Measurements from ENCODE around the gene L1TD1.
"Not testable (repeated sequence)": the region's sequence is repeated elsewhere in the genome, so short reads cannot be mapped to it uniquely, and the experiment has no call there.

Gene L1TD1

DNA sequence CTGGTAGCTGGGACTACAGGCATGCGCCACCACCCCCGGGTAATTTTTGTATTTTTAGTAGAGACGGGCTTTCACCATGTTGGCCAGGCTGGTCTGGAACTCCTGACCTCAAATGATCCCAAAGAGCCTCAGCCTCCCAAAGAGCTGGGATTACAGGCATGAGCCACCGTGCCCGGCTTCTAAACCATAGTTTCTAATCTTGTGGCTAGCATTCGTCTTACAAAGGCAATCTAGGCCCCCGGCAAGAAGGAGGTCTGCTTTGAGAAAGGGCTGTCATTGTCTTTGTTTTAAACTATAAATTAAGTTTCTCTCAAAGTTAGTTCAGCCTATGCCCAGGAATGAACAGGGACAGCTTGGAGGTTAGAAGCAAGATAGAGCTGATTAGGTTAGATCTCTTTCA is 10.3 kb upstream of the L1TD1 start:
- no peak overlapping the region for H3K4me3 ChIP-seq (ENCODE audit: low read depth, low read length)
- TF ChIP-seq MYC (IDR thresholded peaks at IDR 0.05; ENCODE audit: low read depth, low read length) (no peak), POLR2A (IDR thresholded peaks at IDR 0.05; ENCODE audit: extremely low read depth, insufficient read length) (no peak)
- TF ChIP-seq, protein P1, sequence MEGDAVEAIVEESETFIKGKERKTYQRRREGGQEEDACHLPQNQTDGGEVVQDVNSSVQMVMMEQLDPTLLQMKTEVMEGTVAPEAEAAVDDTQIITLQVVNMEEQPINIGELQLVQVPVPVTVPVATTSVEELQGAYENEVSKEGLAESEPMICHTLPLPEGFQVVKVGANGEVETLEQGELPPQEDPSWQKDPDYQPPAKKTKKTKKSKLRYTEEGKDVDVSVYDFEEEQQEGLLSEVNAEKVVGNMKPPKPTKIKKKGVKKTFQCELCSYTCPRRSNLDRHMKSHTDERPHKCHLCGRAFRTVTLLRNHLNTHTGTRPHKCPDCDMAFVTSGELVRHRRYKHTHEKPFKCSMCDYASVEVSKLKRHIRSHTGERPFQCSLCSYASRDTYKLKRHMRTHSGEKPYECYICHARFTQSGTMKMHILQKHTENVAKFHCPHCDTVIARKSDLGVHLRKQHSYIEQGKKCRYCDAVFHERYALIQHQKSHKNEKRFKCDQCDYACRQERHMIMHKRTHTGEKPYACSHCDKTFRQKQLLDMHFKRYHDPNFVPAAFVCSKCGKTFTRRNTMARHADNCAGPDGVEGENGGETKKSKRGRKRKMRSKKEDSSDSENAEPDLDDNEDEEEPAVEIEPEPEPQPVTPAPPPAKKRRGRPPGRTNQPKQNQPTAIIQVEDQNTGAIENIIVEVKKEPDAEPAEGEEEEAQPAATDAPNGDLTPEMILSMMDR (IDR thresholded peaks at IDR 0.05; ENCODE audit: low read depth, low read length): no peak
- TF ChIP-seq, protein P2, sequence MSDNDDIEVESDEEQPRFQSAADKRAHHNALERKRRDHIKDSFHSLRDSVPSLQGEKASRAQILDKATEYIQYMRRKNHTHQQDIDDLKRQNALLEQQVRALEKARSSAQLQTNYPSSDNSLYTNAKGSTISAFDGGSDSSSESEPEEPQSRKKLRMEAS (IDR thresholded peaks at IDR 0.05; ENCODE audit: low read depth, low read length): no peak
- DNase-seq (ENCODE audit: low read depth): no peak

DNA sequence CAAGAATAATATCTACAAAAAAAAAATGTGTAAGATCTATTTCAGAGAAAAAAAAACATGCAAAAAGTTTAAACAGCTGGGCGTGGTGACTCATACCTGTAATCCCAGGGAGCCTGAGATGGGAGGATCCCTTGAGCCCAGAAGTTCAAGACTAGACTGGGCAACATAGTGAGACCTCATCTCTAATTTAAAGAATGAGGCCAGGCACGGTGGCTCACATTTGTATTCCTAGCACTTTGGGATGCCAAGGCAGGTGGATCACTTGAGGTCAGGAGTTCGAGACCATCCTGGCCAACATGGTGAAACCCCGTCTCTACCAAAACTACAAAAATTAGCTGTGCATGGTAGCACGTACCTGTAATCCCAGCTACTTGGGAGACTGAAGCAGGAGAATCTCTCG is 9.4 kb upstream of the L1TD1 start:
- not testable (repeated sequence) for H3K4me3 ChIP-seq (ENCODE audit: low read depth, low read length); DNase-seq (ENCODE audit: low read depth)

DNA sequence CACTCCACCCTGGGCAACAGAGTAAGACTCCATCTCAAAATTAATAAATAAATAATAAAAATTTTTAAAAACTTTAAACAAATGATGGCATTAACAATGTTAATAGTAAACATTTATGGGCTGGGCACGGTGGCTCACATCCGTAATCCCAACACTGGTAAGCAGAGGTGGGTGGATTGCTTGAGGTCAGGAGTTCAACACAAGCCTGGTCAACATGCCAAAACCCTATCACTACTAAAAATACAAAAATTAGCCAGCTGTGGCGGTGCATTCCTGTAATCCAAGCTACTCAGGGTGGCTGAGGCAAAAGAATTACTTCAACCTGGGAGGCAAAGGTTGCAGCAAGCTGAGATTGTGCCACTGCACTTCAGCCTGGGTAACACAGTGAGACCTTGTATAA is 9.0 kb upstream of the L1TD1 start:
- no peak overlapping the region for H3K4me3 ChIP-seq (ENCODE audit: low read depth, low read length)
- DNase-seq (ENCODE audit: low read depth): no peak
- no peak for TF ChIP-seq POLR2A (IDR thresholded peaks at IDR 0.05; ENCODE audit: extremely low read depth, insufficient read length)
- TF ChIP-seq, protein P1 (IDR thresholded peaks at IDR 0.05; ENCODE audit: low read depth, low read length): no peak
- TF ChIP-seq MYC (IDR thresholded peaks at IDR 0.05; ENCODE audit: low read depth, low read length): no peak
- TF ChIP-seq, protein P2 (IDR thresholded peaks at IDR 0.05; ENCODE audit: low read depth, low read length): no peak

DNA sequence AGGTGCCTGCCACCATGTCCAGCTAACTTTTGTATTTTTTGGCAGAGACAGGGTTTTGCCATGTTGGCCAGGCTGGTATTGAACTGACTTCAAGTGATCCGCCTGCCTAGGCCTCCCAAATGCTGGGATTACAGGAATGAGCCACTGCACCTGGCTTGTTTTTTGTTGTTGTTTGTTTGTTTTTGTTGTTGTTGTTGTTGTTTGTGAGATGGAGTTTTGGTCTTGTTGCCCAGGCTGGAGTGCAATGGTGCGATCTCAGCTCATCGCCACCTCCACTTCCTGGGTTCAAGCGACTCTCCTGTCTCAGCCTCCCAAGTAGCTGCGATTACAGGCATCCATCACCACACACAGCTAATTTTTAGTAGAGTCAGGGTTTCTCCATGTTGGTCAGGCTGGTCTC is 7.1 kb upstream of the L1TD1 start:
- H3K4me3 ChIP-seq (ENCODE audit: low read depth, low read length): no peak overlapping the region
- TF ChIP-seq MYC (IDR thresholded peaks at IDR 0.05; ENCODE audit: low read depth, low read length) (no peak), POLR2A (IDR thresholded peaks at IDR 0.05; ENCODE audit: extremely low read depth, insufficient read length) (no peak)
- TF ChIP-seq, protein P1 (IDR thresholded peaks at IDR 0.05; ENCODE audit: low read depth, low read length): no peak
- TF ChIP-seq, protein P2 (IDR thresholded peaks at IDR 0.05; ENCODE audit: low read depth, low read length): no peak
- no peak for DNase-seq (ENCODE audit: low read depth)

DNA sequence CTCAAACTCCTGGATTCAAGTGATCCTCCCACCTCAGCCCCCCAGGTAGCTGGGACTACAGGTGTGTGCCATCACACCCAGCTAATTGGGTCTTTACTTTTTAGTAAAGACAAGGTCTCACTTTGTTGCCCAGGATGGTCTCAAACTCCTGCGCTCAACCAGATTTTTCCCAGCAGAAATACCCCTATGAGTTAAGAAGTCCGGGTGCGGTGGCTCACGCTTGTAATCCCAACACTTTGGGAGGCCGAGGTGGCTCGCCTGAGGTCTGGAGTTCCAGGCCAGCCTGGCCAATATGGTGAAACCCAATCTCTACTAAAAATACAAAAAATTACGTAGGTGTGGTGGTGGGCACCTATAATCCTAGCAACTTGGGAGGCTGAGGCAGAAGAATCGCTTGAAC is 6.5 kb upstream of the L1TD1 start:
- H3K4me3 ChIP-seq (ENCODE audit: low read depth, low read length): no peak overlapping the region
- no peak for TF ChIP-seq MYC (IDR thresholded peaks at IDR 0.05; ENCODE audit: low read depth, low read length)
- TF ChIP-seq, protein P2 (IDR thresholded peaks at IDR 0.05; ENCODE audit: low read depth, low read length): no peak
- no peak for DNase-seq (ENCODE audit: low read depth)

DNA sequence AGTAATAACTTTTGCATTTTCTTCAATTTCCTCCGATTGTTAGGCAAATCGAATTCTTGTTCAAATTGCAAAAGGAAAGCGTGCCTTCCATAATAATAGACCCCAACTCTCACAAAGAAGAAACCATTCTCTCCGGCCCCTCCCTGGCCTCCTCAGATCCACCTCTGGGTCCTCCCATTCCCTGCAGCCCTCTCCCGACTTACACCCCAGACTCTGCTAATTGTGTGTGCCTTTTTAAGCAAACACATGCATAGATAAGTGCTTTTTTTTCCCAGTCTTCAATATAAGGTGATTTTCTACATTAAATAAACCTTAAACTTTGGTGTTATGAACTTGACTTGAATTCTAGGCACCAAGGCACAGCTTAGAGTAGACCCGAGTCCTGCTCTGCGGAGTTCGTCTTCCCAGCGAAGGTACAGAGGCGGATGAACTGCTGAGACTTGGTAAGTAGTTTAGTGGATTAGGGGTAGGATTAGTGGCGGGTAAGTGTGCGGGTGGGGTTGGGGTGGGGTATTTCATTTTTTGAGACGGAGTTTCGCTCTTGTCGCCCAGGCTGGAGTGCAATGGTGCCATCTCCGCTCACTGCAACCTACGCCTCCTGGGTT is 1.5 kb downstream of the L1TD1 start:
- no peak overlapping the region for H3K4me3 ChIP-seq (ENCODE audit: low read depth, low read length)
- TF ChIP-seq, protein P1 (IDR thresholded peaks at IDR 0.05; ENCODE audit: low read depth, low read length): no peak
- no peak for TF ChIP-seq MYC (IDR thresholded peaks at IDR 0.05; ENCODE audit: low read depth, low read length)
- TF ChIP-seq, protein P2 (IDR thresholded peaks at IDR 0.05; ENCODE audit: low read depth, low read length): no peak
- no peak for TF ChIP-seq POLR2A (IDR thresholded peaks at IDR 0.05; ENCODE audit: extremely low read depth, insufficient read length)
- no peak for DNase-seq (ENCODE audit: low read depth)

Measured in NB4 (cell line).